Glutamatergic neuron (in vitro differentiated cells): ENCODE data around the gene LIMS4. TPM values are rescaled to one million over a fixed set of nuclear protein-coding genes. Genes with fewer than 3 reads are reported as not detected.
"Not testable (repeated sequence)": the region's sequence is repeated elsewhere in the genome, so short reads cannot be mapped to it uniquely, and the experiment has no call there.

ENCODE experiments used
- DNase-seq: peaks from one replicate; pipeline ENCODE4 v3.0.0; 2022
- H3K27ac Mint-ChIP-seq: one replicate; pipeline ENCODE4 v1.8.0; 2020; ENCODE audit warnings: mild to moderate bottlenecking, mixed read lengths, inconsistent platforms; ENCODE audit not compliant: unreplicated experiment
- H3K27me3 Mint-ChIP-seq: one replicate; pipeline ENCODE4 v1.8.0; 2020; ENCODE audit warnings: mild to moderate bottlenecking, moderate library complexity, mixed read lengths, inconsistent platforms; ENCODE audit not compliant: unreplicated experiment
- H3K36me3 Mint-ChIP-seq: one replicate; pipeline ENCODE4 v1.8.0; 2020; ENCODE audit warnings: mild to moderate bottlenecking, mixed read lengths, inconsistent platforms; ENCODE audit not compliant: unreplicated experiment
- H3K4me1 Mint-ChIP-seq: one replicate; pipeline ENCODE4 v1.8.0; 2020; ENCODE audit warnings: mild to moderate bottlenecking, low read depth, mixed read lengths, inconsistent platforms; ENCODE audit not compliant: unreplicated experiment
- H3K4me3 Mint-ChIP-seq: one replicate; pipeline ENCODE4 v1.8.0; 2020; ENCODE audit warnings: mild to moderate bottlenecking, mixed read lengths, inconsistent platforms; ENCODE audit not compliant: unreplicated experiment
- H3K9me3 Mint-ChIP-seq: one replicate; pipeline ENCODE4 v1.8.0; 2020; ENCODE audit warnings: mild to moderate bottlenecking, moderate library complexity, mixed read lengths, inconsistent platforms; ENCODE audit not compliant: unreplicated experiment
- total RNA-seq: library from RNA; stranded (reverse); fragmentation: NEBNext Ultra II Directional; extraction: Animal tissue kit (Norgen Biotek cat#: 25700); gene quantifications from one replicate; pipeline ENCODE4 v1.2.1, GENCODE V29; 2021; ENCODE audit not compliant: unreplicated experiment

The LIMS4 gene
- total RNA-seq, 1 donor from 2014 or later: 0.47 TPM

- not testable (repeated sequence) for H3K36me3 Mint-ChIP-seq, H3K9me3 Mint-ChIP-seq, H3K27ac Mint-ChIP-seq, DNase-seq, H3K4me1 Mint-ChIP-seq, H3K27me3 Mint-ChIP-seq, H3K4me3 Mint-ChIP-seq
Observed at GRCh38 chr2:110473059-110473358, 393 bp upstream of the LIMS4 start.

- H3K36me3 Mint-ChIP-seq, H3K27me3 Mint-ChIP-seq, H3K27ac Mint-ChIP-seq, H3K9me3 Mint-ChIP-seq, H3K4me3 Mint-ChIP-seq, DNase-seq, H3K4me1 Mint-ChIP-seq: not testable (repeated sequence)
Observed at GRCh38 chr2:110468921-110469320, 3.7 kb downstream of the LIMS4 start.

GRCh38 chr2:110465312-110465711, 7.3 kb downstream of the LIMS4 start:
- not testable (repeated sequence) for H3K27me3 Mint-ChIP-seq, H3K9me3 Mint-ChIP-seq, DNase-seq, H3K36me3 Mint-ChIP-seq, H3K4me3 Mint-ChIP-seq, H3K27ac Mint-ChIP-seq, H3K4me1 Mint-ChIP-seq

GRCh38 chr2:110462458-110462857, 10.2 kb downstream of the LIMS4 start:
- not testable (repeated sequence) for H3K36me3 Mint-ChIP-seq, H3K27me3 Mint-ChIP-seq, DNase-seq, H3K4me1 Mint-ChIP-seq, H3K4me3 Mint-ChIP-seq, H3K27ac Mint-ChIP-seq, H3K9me3 Mint-ChIP-seq

- not testable (repeated sequence) for H3K9me3 Mint-ChIP-seq, H3K36me3 Mint-ChIP-seq, H3K4me3 Mint-ChIP-seq, H3K27me3 Mint-ChIP-seq, H3K4me1 Mint-ChIP-seq, H3K27ac Mint-ChIP-seq, DNase-seq
Observed at GRCh38 chr2:110460318-110460717, 12.3 kb downstream of the LIMS4 start.

- not testable (repeated sequence) for DNase-seq, H3K27me3 Mint-ChIP-seq, H3K9me3 Mint-ChIP-seq, H3K27ac Mint-ChIP-seq, H3K4me3 Mint-ChIP-seq, H3K36me3 Mint-ChIP-seq, H3K4me1 Mint-ChIP-seq
Observed at GRCh38 chr2:110457214-110457590, 15.4 kb downstream of the LIMS4 start.

- H3K27me3 Mint-ChIP-seq, H3K9me3 Mint-ChIP-seq, DNase-seq, H3K4me3 Mint-ChIP-seq, H3K36me3 Mint-ChIP-seq, H3K27ac Mint-ChIP-seq, H3K4me1 Mint-ChIP-seq: not testable (repeated sequence)
Observed at GRCh38 chr2:110456291-110457213, 16.1 kb downstream of the LIMS4 start.

- not testable (repeated sequence) for H3K27me3 Mint-ChIP-seq, H3K4me3 Mint-ChIP-seq, DNase-seq, H3K36me3 Mint-ChIP-seq, H3K9me3 Mint-ChIP-seq, H3K4me1 Mint-ChIP-seq, H3K27ac Mint-ChIP-seq
Observed at GRCh38 chr2:110455080-110455670, 17.4 kb downstream of the LIMS4 start.

- not testable (repeated sequence) for H3K9me3 Mint-ChIP-seq, H3K27ac Mint-ChIP-seq, H3K4me1 Mint-ChIP-seq, H3K4me3 Mint-ChIP-seq, DNase-seq, H3K36me3 Mint-ChIP-seq, H3K27me3 Mint-ChIP-seq
Observed at GRCh38 chr2:110450951-110451350, 21.7 kb downstream of the LIMS4 start.

- H3K4me3 Mint-ChIP-seq, DNase-seq, H3K27ac Mint-ChIP-seq, H3K36me3 Mint-ChIP-seq, H3K4me1 Mint-ChIP-seq, H3K9me3 Mint-ChIP-seq, H3K27me3 Mint-ChIP-seq: not testable (repeated sequence)
Observed at GRCh38 chr2:110449127-110449947, 23.3 kb downstream of the LIMS4 start.

- H3K27ac Mint-ChIP-seq, H3K4me3 Mint-ChIP-seq, DNase-seq, H3K36me3 Mint-ChIP-seq, H3K9me3 Mint-ChIP-seq, H3K4me1 Mint-ChIP-seq, H3K27me3 Mint-ChIP-seq: not testable (repeated sequence)
Observed at GRCh38 chr2:110446644-110447043, 26.0 kb downstream of the LIMS4 start.

GRCh38 chr2:110443305-110444005, 29.2 kb downstream of the LIMS4 start:
- H3K36me3 Mint-ChIP-seq, H3K4me1 Mint-ChIP-seq, H3K27me3 Mint-ChIP-seq, H3K27ac Mint-ChIP-seq, H3K4me3 Mint-ChIP-seq, DNase-seq, H3K9me3 Mint-ChIP-seq: not testable (repeated sequence)
